Measurements from ENCODE around the gene FHL5.

GRCh38 chr6:96613291-96613999, 50.5 kb downstream of the FHL5 start:
- no peak for TF ChIP-seq CTCF (IDR thresholded peaks at IDR 0.05; ENCODE audit: low read depth, low read length)
- no peak for TF ChIP-seq EZH2phosphoT487 (IDR thresholded peaks at IDR 0.05; ENCODE audit: low read depth)

Data from OCI-LY3 (cell line).